ENCODE measurements around the gene ADAMTSL3. TPM values are rescaled to one million over a fixed set of nuclear protein-coding genes. Genes with fewer than 3 reads are reported as not detected.

Gene ADAMTSL3
- total RNA-seq, 1 donor from 2014 or later = 0.64 TPM

GRCh38 chr15:83954506-83954905 is 300.6 kb downstream of the ADAMTSL3 start:
- Mint-ChIP-seq H3K27ac (ENCODE audit: unreplicated experiment) (no peak overlapping the region), H3K36me3 (ENCODE audit: low read depth, unreplicated experiment) (no peaks in the 10 kb centered on the region), H3K27me3 (ENCODE audit: unreplicated experiment) (peaks cover 2% of the 10 kb centered on the region), H3K4me3 (ENCODE audit: unreplicated experiment) (no peak overlapping the region), H3K4me1 (ENCODE audit: unreplicated experiment) (no peaks in the 10 kb centered on the region), H3K9me3 (ENCODE audit: unreplicated experiment) (no peaks in the 10 kb centered on the region)
- TF ChIP-seq CTCF (IDR thresholded peaks at IDR 0.05; ENCODE audit: unreplicated experiment) = no peak
- no peak for DNase-seq (ENCODE audit: low spot score)

- H3K27ac Mint-ChIP-seq (ENCODE audit: unreplicated experiment) = no peak overlapping the region
- peaks cover 3% of the 10 kb centered on the region for H3K4me1 Mint-ChIP-seq (ENCODE audit: unreplicated experiment)
- no peak for TF ChIP-seq CTCF (IDR thresholded peaks at IDR 0.05; ENCODE audit: unreplicated experiment)
- peaks cover 2% of the 10 kb centered on the region for H3K27me3 Mint-ChIP-seq (ENCODE audit: unreplicated experiment)
- H3K36me3 Mint-ChIP-seq (ENCODE audit: low read depth, unreplicated experiment) = no peaks in the 10 kb centered on the region
- DNase-seq (ENCODE audit: low spot score) = no peak
- H3K4me3 Mint-ChIP-seq (ENCODE audit: unreplicated experiment) = no peak overlapping the region
- no peaks in the 10 kb centered on the region for H3K9me3 Mint-ChIP-seq (ENCODE audit: unreplicated experiment)
Measured at GRCh38 chr15:83955806-83956265, 301.9 kb downstream of the ADAMTSL3 start.

- no peaks in the 10 kb centered on the region for H3K9me3 Mint-ChIP-seq (ENCODE audit: unreplicated experiment)
- no peaks in the 10 kb centered on the region for H3K36me3 Mint-ChIP-seq (ENCODE audit: low read depth, unreplicated experiment)
- H3K4me3 Mint-ChIP-seq (ENCODE audit: unreplicated experiment) = no peak overlapping the region
- H3K27me3 Mint-ChIP-seq (ENCODE audit: unreplicated experiment) = peaks cover 2% of the 10 kb centered on the region
- no peak for TF ChIP-seq CTCF (IDR thresholded peaks at IDR 0.05; ENCODE audit: unreplicated experiment)
- no peak for DNase-seq (ENCODE audit: low spot score)
- H3K27ac Mint-ChIP-seq (ENCODE audit: unreplicated experiment) = no peak overlapping the region
- H3K4me1 Mint-ChIP-seq (ENCODE audit: unreplicated experiment) = peaks cover 11% of the 10 kb centered on the region
Measured at GRCh38 chr15:83956887-83957286, 303.0 kb downstream of the ADAMTSL3 start.

GRCh38 chr15:83959477-83959876 is 305.6 kb downstream of the ADAMTSL3 start:
- Mint-ChIP-seq H3K36me3 (ENCODE audit: low read depth, unreplicated experiment) (no peaks in the 10 kb centered on the region), H3K27me3 (ENCODE audit: unreplicated experiment) (peaks cover 2% of the 10 kb centered on the region), H3K4me1 (ENCODE audit: unreplicated experiment) (peaks cover 11% of the 10 kb centered on the region), H3K9me3 (ENCODE audit: unreplicated experiment) (no peaks in the 10 kb centered on the region), H3K4me3 (ENCODE audit: unreplicated experiment) (no peak overlapping the region), H3K27ac (ENCODE audit: unreplicated experiment) (no peak overlapping the region)
- DNase-seq (ENCODE audit: low spot score) = no peak
- TF ChIP-seq CTCF (IDR thresholded peaks at IDR 0.05; ENCODE audit: unreplicated experiment) = no peak

- peaks cover 2% of the 10 kb centered on the region for H3K27me3 Mint-ChIP-seq (ENCODE audit: unreplicated experiment)
- H3K27ac Mint-ChIP-seq (ENCODE audit: unreplicated experiment) = no peak overlapping the region
- H3K4me1 Mint-ChIP-seq (ENCODE audit: unreplicated experiment) = peaks cover 11% of the 10 kb centered on the region
- no peak overlapping the region for H3K4me3 Mint-ChIP-seq (ENCODE audit: unreplicated experiment)
- no peak for TF ChIP-seq CTCF (IDR thresholded peaks at IDR 0.05; ENCODE audit: unreplicated experiment)
- no peaks in the 10 kb centered on the region for H3K36me3 Mint-ChIP-seq (ENCODE audit: low read depth, unreplicated experiment)
- DNase-seq (ENCODE audit: low spot score) = no peak
- H3K9me3 Mint-ChIP-seq (ENCODE audit: unreplicated experiment) = peaks cover 3% of the 10 kb centered on the region
Measured at GRCh38 chr15:83960192-83960829, 306.4 kb downstream of the ADAMTSL3 start.
